ENCODE results near the gene SPTB. TPM values are rescaled to one million over a fixed set of nuclear protein-coding genes. Genes with fewer than 3 reads are reported as not detected.

SPTB gene
- total RNA-seq (1 to 10 TPM in 2 of 5 donors, under 1 TPM in 1, not detected in 2; under 0.01 to 3.5 (median 1.0) TPM), polyA plus RNA-seq (under 1 TPM; 0.18 to 0.92 (median 0.19) TPM)
- long read RNA-seq, donor 1 = 0 reads
- long read RNA-seq, donor 2 = 0 reads
- long read RNA-seq, donor 3 = 0 reads
- long read RNA-seq, donor 4 = 0 reads
- long read RNA-seq, donor 5 = 0 reads
- long read RNA-seq, donor 6 = 0 reads
- long read RNA-seq, donor 7 = 0 reads
- long read RNA-seq, donor 8 = 0 reads
- long read RNA-seq, donor 9 = 0 reads
- long read RNA-seq, donor 10 = 0 reads

DNA sequence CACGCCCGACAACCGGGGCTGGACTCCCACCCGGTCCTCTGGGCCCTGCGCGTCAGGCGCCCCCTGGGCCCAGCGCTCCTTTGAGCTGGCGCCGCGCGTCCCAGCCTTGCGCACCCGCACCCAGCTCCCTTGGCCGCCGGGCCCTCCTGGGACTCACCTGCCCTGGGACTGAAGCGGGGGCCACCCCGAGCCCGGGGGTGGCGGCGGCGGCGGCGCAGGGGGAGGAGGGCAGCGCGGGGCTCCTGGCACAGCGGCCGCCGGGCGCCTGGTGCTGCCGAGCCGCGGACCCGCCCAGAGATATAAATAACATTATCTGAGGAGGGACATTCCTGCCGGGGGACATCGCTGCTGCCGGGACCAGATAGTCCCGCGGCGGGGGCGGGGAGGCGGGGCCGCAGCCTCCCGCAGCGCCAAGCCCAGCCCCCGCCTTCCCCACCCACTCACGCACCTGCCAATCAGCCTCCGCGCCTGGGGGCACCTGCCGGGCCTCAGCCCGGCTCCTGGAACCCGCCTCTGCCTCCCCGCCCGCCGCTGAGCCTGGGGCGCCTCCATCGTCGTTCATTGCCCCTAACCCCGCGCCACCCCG is at the start of gene SPTB:
SPTB (minus strand) TSS at position 273 of the 586 bp plus-strand sequence. CDS start 56,813 bp downstream, outside the sequence.
- Histone ChIP-seq H3K36me3 (no peaks in the 10 kb centered on the region), H3K4me3 (peak within 1 kb of the TSS; percentile 60 to 84 (median 72)), H3K27ac (peak within 1 kb of the TSS in 2 of 5 donors; percentile 15 to 45), H3K4me1 (peaks cover 16 to 24% (median 22%) of the 10 kb centered on the region in 4 donors), H3K9me3 (no peaks in the 10 kb centered on the region), H3K27me3 (peaks cover 0 to 76% (median 36%) of the 10 kb centered on the region in 3 donors)
- peak; percentile 53 to 78 for DNase-seq
- intact Hi-C loops (cut with DNase I; ENCODE audit: low total_unique reads) = no loop called here
- WGBS, 5 donors = 0 to 1% (median 0%) methylated on average over 9 to 61 of the region's 61 CpGs; no CpG with 5 or more reads in 1 of the 5 donors
- TF ChIP-seq EP300 (IDR thresholded peaks at IDR 0.05) (no peak), POLR2A (IDR thresholded peaks at IDR 0.05) (no peak)
- TF ChIP-seq, protein P1, sequence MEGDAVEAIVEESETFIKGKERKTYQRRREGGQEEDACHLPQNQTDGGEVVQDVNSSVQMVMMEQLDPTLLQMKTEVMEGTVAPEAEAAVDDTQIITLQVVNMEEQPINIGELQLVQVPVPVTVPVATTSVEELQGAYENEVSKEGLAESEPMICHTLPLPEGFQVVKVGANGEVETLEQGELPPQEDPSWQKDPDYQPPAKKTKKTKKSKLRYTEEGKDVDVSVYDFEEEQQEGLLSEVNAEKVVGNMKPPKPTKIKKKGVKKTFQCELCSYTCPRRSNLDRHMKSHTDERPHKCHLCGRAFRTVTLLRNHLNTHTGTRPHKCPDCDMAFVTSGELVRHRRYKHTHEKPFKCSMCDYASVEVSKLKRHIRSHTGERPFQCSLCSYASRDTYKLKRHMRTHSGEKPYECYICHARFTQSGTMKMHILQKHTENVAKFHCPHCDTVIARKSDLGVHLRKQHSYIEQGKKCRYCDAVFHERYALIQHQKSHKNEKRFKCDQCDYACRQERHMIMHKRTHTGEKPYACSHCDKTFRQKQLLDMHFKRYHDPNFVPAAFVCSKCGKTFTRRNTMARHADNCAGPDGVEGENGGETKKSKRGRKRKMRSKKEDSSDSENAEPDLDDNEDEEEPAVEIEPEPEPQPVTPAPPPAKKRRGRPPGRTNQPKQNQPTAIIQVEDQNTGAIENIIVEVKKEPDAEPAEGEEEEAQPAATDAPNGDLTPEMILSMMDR (IDR thresholded peaks at IDR 0.05) = no peak

DNA sequence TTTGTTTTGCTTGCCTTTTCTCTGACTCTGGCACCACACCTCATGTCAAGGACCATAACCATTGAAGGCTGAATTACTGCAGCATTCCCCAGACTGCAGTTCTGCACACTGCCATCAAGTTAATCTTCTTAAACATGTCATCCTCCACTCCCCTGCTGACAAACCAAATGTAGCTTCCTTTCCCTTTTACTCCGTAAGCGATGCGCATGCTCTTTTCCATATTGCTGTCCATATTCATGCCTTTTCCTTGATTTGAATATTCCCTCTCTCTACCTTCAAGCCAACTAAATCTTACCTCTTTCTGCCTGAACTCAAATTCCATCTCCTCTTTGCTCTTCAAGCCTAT is 49.3 kb upstream of the SPTB start:
- H3K36me3 ChIP-seq = peaks cover 14 to 97% (median 92%) of the 10 kb centered on the region in 4 donors
- peak overlapping the region in 2 of 5 donors; percentile 18 to 23 for H3K27ac ChIP-seq
- intact Hi-C loops (cut with DNase I; ENCODE audit: low total_unique reads) = loop anchor here (10.0 kb wide), 1 partner anchor 46 kb away; the partner anchor contains the start of gene RAB15
- H3K9me3 ChIP-seq = no peaks in the 10 kb centered on the region
- DNase-seq = no peak
- 90 to 98% (median 97%) methylated on average over 3 of the region's 3 CpGs for WGBS, 5 donors
- H3K4me3 ChIP-seq = no peak overlapping the region
- peaks cover 0 to 29% (median 14%) of the 10 kb centered on the region in 4 donors for H3K4me1 ChIP-seq
- no peaks in the 10 kb centered on the region for H3K27me3 ChIP-seq
- no peak for TF ChIP-seq POLR2A (IDR thresholded peaks at IDR 0.05)
- TF ChIP-seq POLR2AphosphoS5 (IDR thresholded peaks at IDR 0.05) = no peak
- TF ChIP-seq, protein P1 (IDR thresholded peaks at IDR 0.05) = no peak
- no peak for TF ChIP-seq EP300 (IDR thresholded peaks at IDR 0.05)

DNA sequence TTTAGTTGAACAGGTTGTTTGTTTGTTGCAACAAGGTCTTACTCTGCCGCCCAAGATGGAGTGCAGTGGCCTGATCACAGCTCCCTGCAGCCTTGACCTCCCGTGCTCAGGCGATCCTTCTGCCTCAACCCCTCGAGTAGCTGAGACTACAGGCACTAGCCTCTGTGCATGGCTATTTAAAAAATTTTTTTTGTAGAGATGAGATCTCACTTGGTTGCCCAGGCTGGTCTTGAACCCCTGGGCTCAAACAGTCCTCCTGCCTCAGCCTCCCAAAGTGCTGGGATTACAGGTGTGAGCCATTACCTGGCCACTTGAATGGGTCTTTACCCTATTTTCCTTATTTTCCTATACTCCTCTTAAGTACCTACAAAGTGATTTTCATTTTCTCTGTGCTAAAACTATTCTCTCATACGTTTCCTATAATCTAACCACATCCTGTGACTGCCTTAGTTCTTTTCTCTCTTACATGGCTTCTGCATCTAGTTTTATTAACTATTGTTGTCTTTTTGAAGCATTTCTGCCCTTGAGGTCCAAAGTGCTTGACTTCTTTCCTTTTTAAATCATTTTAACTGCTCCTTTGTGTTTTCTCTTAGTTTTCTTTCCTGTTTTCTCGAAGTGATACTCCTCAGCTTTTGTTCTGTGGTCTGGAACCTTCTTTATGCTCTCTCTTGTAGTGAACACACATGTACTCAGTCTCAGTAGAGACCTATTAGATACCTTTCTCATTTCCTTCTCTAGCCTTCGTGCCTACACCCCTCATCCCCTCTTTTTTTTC is 48.7 kb upstream of the SPTB start:
- H3K36me3 ChIP-seq = peaks cover 10 to 95% (median 89%) of the 10 kb centered on the region in 4 donors
- intact Hi-C loops (cut with DNase I; ENCODE audit: low total_unique reads) = loop anchor here (10.0 kb wide), 1 partner anchor 46 kb away; the partner anchor contains the start of gene RAB15
- TF ChIP-seq EP300 (IDR thresholded peaks at IDR 0.05) (no peak), POLR2AphosphoS5 (IDR thresholded peaks at IDR 0.05) (no peak), POLR2A (IDR thresholded peaks at IDR 0.05) (no peak)
- TF ChIP-seq, protein P1 (IDR thresholded peaks at IDR 0.05) = no peak
- H3K27me3 ChIP-seq = no peaks in the 10 kb centered on the region
- H3K9me3 ChIP-seq = no peaks in the 10 kb centered on the region
- no peak for DNase-seq
- H3K4me1 ChIP-seq = peaks cover 0 to 31% (median 14%) of the 10 kb centered on the region in 4 donors
- H3K27ac ChIP-seq = peak overlapping the region in 1 of 5 donors; percentile 18
- H3K4me3 ChIP-seq = no peak overlapping the region
- 78 to 86% (median 85%) methylated on average over 7 of the region's 7 CpGs for WGBS, 5 donors

DNA sequence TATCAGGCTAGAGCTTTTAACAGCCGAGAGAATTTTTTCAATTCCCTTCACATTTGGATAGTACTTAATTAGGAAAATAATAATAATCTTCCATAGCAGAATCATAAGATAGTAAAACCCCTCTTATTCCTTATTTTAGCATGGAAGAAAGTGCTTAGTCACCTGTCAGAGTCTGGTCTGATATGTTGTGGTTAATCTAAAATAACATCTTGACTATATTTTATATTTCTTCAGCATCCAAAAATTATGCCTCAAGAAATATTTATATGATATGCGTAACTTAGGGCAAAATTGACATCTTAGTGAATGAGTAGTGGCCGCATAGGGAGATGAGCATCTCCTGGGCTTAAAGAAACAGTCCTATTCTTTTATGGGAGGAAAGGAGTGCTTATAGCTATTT is 47.3 kb upstream of the SPTB start:
- no peak for TF ChIP-seq POLR2A (IDR thresholded peaks at IDR 0.05)
- TF ChIP-seq POLR2AphosphoS5 (IDR thresholded peaks at IDR 0.05) = no peak
- TF ChIP-seq, protein P1 (IDR thresholded peaks at IDR 0.05) = no peak
- TF ChIP-seq EP300 (IDR thresholded peaks at IDR 0.05) = no peak
- Histone ChIP-seq H3K36me3 (peaks cover 10 to 81% (median 75%) of the 10 kb centered on the region in 4 donors), H3K9me3 (no peaks in the 10 kb centered on the region), H3K27me3 (no peaks in the 10 kb centered on the region), H3K4me1 (peaks cover 0 to 35% (median 15%) of the 10 kb centered on the region in 4 donors), H3K27ac (no peak overlapping the region), H3K4me3 (no peak overlapping the region)
- no peak for DNase-seq
- intact Hi-C loops (cut with DNase I; ENCODE audit: low total_unique reads) = loop anchor here (10.0 kb wide), 1 partner anchor 48 kb away; the partner anchor contains the start of gene RAB15
- 83 to 95% (median 93%) methylated on average over 3 of the region's 3 CpGs for WGBS, 5 donors
